NT2/D1 (cell line): ENCODE measurements around the gene ARHGEF10L.

Experiments used
- SUZ12 ChIP-seq: IDR thresholded peaks from 2 replicates; pipeline ENCODE4 v1.6.1; 2011; ENCODE audit not compliant: insufficient read length, insufficient read depth; ENCODE audit errors: extremely low read depth
- YY1 ChIP-seq: IDR thresholded peaks from 2 replicates; pipeline ENCODE4 v1.6.1; 2011; ENCODE audit not compliant: insufficient read length, insufficient read depth
- ZNF274 ChIP-seq: IDR thresholded peaks from 2 replicates; pipeline ENCODE4 v1.6.1; 2011; ENCODE audit warnings: mild to moderate bottlenecking, low read depth, low read length

DNA sequence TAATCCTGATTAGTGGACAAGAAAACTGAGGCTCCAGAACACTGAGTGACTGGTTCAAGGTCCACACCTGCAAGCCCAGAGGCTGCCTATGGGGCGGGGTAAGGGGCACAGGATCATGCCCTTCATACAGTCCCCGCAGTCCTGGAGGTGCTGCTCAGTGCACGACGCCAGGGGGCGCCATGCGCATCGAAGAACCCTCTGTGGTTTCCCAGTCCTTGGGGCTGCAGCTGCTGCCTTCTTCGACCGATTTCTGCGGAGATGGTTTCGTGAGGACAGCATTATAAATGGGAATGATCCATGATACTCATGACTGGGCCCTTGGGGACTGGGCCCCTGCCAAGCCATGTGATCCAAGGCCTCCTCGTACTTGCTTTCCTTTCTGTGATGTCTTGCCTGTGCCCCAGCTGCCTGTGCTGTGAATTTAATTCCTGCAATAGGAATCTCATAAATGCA lies 37.1 kb upstream of the ARHGEF10L start:
- TF ChIP-seq YY1 (no peak), ZNF274 (no peak), SUZ12 (no peak)
